ENCODE data around the gene FUT9.

- TF ChIP-seq CTCF (IDR thresholded peaks at IDR 0.05 in 4 of 5, conservative IDR thresholded peaks at IDR 0.05 in 1 of 5) (no peak), POLR2A (IDR thresholded peaks at IDR 0.05) (no peak)
Measured at GRCh38 chr6:96089173-96089572, 73.4 kb downstream of the FUT9 start.

Measured in gastrocnemius medialis (tissue), 4 donors.